ENCODE results near the gene PSTPIP1.

PSTPIP1 gene

DNA sequence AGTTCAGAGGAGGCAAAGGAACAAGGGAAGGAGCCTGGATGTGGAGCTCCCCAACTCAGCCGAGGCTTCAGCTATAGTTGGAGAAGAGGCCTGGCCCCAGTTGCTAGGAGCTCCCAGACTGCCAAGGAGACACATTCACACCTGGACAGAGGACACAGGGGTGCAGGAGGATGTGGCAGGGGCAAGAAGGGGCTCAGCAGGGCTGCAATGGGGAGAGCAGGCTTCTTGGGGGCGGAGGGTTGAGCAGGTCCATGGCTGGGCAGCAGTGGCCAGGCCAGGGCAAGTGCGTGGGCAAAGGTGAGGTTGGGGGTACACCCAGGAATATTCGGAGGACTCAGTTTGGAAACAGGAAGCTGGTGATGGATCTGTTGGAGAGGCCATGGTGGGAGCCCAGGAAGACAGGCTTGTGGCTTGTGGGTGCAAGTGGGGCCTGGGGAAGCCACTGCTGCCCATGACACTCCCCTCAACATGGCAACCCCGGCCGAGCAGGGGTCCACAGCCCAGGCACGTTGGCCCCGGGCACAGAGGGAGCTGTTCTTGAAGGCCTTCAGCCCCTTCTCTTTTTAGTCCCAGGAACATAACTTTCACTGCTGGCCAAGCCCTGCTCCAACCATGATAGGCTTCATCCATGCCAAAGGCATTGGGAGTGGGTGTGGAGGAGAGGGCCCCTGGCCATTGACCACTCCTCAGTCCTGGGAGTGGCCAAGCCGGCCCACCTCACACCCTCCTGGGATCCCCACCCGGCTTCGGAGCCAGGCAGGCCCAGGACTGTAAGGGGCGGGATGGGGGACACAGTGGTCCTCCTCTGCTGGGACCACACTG lies 42.7 kb downstream of the PSTPIP1 start:
- no peak for DNase-seq
- TF ChIP-seq POLR2A (IDR thresholded peaks at IDR 0.05; ENCODE audit: low read length) (no peak), GATA1 (IDR thresholded peaks at IDR 0.05; ENCODE audit: low read depth, low read length) (no peak)

GRCh38 chr15:77038312-77039216 lies 43.6 kb downstream of the PSTPIP1 start:
- no peak for DNase-seq
- TF ChIP-seq GATA1 (IDR thresholded peaks at IDR 0.05; ENCODE audit: low read depth, low read length): no peak
- no peak for TF ChIP-seq POLR2A (IDR thresholded peaks at IDR 0.05; ENCODE audit: low read length)

GRCh38 chr15:77039217-77039533 lies 44.2 kb downstream of the PSTPIP1 start:
- no peak for DNase-seq
- TF ChIP-seq GATA1 (IDR thresholded peaks at IDR 0.05; ENCODE audit: low read depth, low read length) (no peak), POLR2A (IDR thresholded peaks at IDR 0.05; ENCODE audit: low read length) (no peak)

DNA sequence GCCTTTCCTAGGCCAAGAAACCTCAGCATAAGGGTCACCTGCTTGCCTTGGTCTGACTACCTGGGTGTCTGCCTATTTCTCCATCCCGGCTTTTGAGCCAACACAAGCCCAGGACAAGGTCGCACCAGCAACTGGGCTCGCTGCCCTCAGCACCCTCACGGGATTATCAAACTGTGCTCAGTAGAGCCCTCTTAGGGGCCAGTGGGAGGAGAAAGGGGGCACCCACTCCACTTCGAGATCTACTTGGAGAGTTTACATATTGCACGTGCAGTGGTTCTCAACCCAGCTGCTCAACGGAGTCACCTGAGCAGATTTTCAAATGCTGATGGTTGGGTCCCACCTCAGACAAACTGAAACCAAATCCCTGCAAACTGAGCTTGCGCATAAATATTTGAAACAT lies 44.9 kb downstream of the PSTPIP1 start:
- DNase-seq: no peak
- TF ChIP-seq POLR2A (IDR thresholded peaks at IDR 0.05; ENCODE audit: low read length): no peak
- no peak for TF ChIP-seq GATA1 (IDR thresholded peaks at IDR 0.05; ENCODE audit: low read depth, low read length)

DNA sequence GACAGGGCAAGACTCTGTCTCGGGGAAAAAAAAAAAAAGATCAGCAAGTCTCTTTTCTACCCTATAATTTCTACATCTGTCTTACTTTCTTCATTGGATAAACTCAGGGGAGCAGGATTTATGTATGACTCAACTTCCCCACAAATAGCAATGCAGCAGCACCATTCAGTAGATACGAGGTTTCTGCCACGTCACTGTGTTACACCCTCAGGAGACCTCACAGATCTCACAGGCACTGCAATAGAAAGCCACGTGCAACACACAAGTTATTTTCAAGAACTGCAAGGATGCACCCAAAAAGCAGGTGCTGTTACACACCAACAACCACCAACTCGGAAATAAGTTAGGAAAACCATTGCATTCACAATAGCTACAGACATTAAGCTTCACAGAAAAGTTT lies 45.7 kb downstream of the PSTPIP1 start:
- TF ChIP-seq POLR2A (IDR thresholded peaks at IDR 0.05; ENCODE audit: low read length) (no peak), GATA1 (IDR thresholded peaks at IDR 0.05; ENCODE audit: low read depth, low read length) (no peak)

GRCh38 chr15:77042245-77042919 lies 47.5 kb downstream of the PSTPIP1 start:
- TF ChIP-seq POLR2A (IDR thresholded peaks at IDR 0.05; ENCODE audit: low read length): no peak
- TF ChIP-seq GATA1 (IDR thresholded peaks at IDR 0.05; ENCODE audit: low read depth, low read length): no peak
- no peak for DNase-seq

More for the DNA sequence above, 45.7 kb downstream of the PSTPIP1 start:
- no peak for DNase-seq

GRCh38 chr15:77042955-77043920 lies 48.3 kb downstream of the PSTPIP1 start:
- no peak for DNase-seq
- TF ChIP-seq POLR2A (IDR thresholded peaks at IDR 0.05; ENCODE audit: low read length): no peak
- TF ChIP-seq GATA1 (IDR thresholded peaks at IDR 0.05; ENCODE audit: low read depth, low read length): no peak

GRCh38 chr15:77044228-77045042 lies 49.5 kb downstream of the PSTPIP1 start:
- DNase-seq: no peak
- TF ChIP-seq GATA1 (IDR thresholded peaks at IDR 0.05; ENCODE audit: low read depth, low read length) (no peak), POLR2A (IDR thresholded peaks at IDR 0.05; ENCODE audit: low read length) (no peak)

GRCh38 chr15:77045985-77046384 lies 51.1 kb downstream of the PSTPIP1 start:
- no peak for TF ChIP-seq GATA1 (IDR thresholded peaks at IDR 0.05; ENCODE audit: low read depth, low read length)
- no peak for TF ChIP-seq POLR2A (IDR thresholded peaks at IDR 0.05; ENCODE audit: low read length)
- no peak for DNase-seq

- no peak for TF ChIP-seq POLR2A (IDR thresholded peaks at IDR 0.05; ENCODE audit: low read length)
- no peak for TF ChIP-seq GATA1 (IDR thresholded peaks at IDR 0.05; ENCODE audit: low read depth, low read length)
- no peak for DNase-seq
These were observed 51.9 kb downstream of the PSTPIP1 start for GRCh38 chr15:77046704-77047412.

DNA sequence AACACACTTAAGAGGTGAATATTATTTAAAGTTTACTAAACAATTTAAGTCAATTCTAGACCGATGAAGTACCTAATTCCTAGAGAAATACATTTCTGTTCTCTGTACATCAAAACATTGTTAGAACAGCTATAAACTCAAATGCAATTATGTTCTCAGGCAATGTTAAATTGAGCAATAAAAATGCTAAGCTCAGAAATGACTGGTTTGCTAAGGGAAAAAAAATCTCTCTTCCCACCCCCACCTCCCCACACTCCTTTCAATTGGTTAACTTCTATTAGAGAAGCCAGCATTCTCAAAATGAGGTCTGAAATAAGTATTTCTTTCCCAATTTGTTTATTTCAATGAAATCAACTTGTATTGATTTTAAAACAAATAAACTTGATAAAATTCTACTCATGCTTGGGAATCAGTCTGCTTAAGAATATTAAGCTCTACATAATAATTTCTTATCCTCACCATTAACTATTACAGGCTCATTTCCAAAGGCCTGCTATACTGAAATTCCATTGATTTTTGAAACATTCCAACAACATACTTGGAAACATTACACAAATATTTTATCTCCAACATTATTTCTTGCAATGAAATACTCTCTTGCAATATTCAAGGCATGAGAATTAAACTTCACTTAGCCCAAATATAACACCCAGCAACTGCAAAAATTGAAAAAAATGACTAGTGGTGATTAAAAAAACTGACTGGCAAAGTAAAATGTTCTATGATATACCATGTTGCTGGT lies 53.4 kb downstream of the PSTPIP1 start:
- no peak for TF ChIP-seq POLR2A (IDR thresholded peaks at IDR 0.05; ENCODE audit: low read length)
- no peak for TF ChIP-seq GATA1 (IDR thresholded peaks at IDR 0.05; ENCODE audit: low read depth, low read length)
- DNase-seq: no peak

Data from erythroblast (primary cell).